Osteocyte (in vitro differentiated cells): ENCODE data around the gene MRTO4. TPM values are rescaled to one million over a fixed set of nuclear protein-coding genes. Genes with fewer than 3 reads are reported as not detected.
"Not testable (repeated sequence)": the region's sequence is repeated elsewhere in the genome, so short reads cannot be mapped to it uniquely, and the experiment has no call there.

Source experiments
- DNase-seq: peaks from one replicate; pipeline ENCODE4 v3.0.0; 2021; ENCODE audit warnings: mixed read lengths; ENCODE audit not compliant: unreplicated experiment; ENCODE audit errors: extremely low spot score
- H3K27ac Mint-ChIP-seq: one replicate; pipeline ENCODE4 v1.8.0; 2021; ENCODE audit warnings: mild to moderate bottlenecking, mixed read lengths; ENCODE audit not compliant: unreplicated experiment
- H3K27me3 Mint-ChIP-seq: one replicate; pipeline ENCODE4 v1.8.0; 2021; ENCODE audit warnings: mixed read lengths; ENCODE audit not compliant: unreplicated experiment
- H3K36me3 Mint-ChIP-seq: one replicate; pipeline ENCODE4 v1.8.0; 2021; ENCODE audit warnings: mixed read lengths; ENCODE audit not compliant: unreplicated experiment
- H3K4me1 Mint-ChIP-seq: one replicate; pipeline ENCODE4 v1.8.0; 2021; ENCODE audit warnings: mixed read lengths; ENCODE audit not compliant: unreplicated experiment
- H3K4me3 Mint-ChIP-seq: one replicate; pipeline ENCODE4 v1.8.0; 2021; ENCODE audit warnings: mild to moderate bottlenecking, moderate library complexity, mixed read lengths; ENCODE audit not compliant: unreplicated experiment
- H3K9me3 Mint-ChIP-seq: one replicate; pipeline ENCODE4 v1.8.0; 2021; ENCODE audit warnings: mixed read lengths; ENCODE audit not compliant: unreplicated experiment
- CTCF ChIP-seq: fragments of 200-600 bp; sonication (generic); IDR thresholded peaks from 2 replicates; pipeline ENCODE4 v1.5.0; 2021; ENCODE audit warnings: antibody characterized with exemption, mild to moderate bottlenecking, moderate library complexity
- total RNA-seq: library from RNA; stranded (reverse); gene quantifications from 2 replicates; pipeline ENCODE4 v1.2.1, GENCODE V29; 2021

MRTO4 gene
- total RNA-seq, 1 donor from 2014 or later: 22.4 TPM

- Mint-ChIP-seq H3K9me3 (no peaks in the 10 kb centered on the region), H3K27ac (no peak overlapping the region), H3K4me3 (no peak overlapping the region), H3K27me3 (no peaks in the 10 kb centered on the region), H3K36me3 (peaks cover 52% of the 10 kb centered on the region), H3K4me1 (peaks cover 8% of the 10 kb centered on the region)
- TF ChIP-seq CTCF: no peak
- DNase-seq: no peak
These were observed 22.4 kb upstream of the MRTO4 start for GRCh38 chr1:19229229-19229628.

- H3K4me3 Mint-ChIP-seq: no peak overlapping the region
- DNase-seq: no peak
- H3K27ac Mint-ChIP-seq: no peak overlapping the region
- TF ChIP-seq CTCF: no peak
- peaks cover 8% of the 10 kb centered on the region for H3K4me1 Mint-ChIP-seq
- peaks cover 46% of the 10 kb centered on the region for H3K36me3 Mint-ChIP-seq
- no peaks in the 10 kb centered on the region for H3K27me3 Mint-ChIP-seq
- H3K9me3 Mint-ChIP-seq: no peaks in the 10 kb centered on the region
These were observed 21.7 kb upstream of the MRTO4 start for GRCh38 chr1:19229828-19230325.

- not testable (repeated sequence) for H3K4me1 Mint-ChIP-seq, H3K9me3 Mint-ChIP-seq, DNase-seq, H3K4me3 Mint-ChIP-seq, H3K27ac Mint-ChIP-seq, H3K27me3 Mint-ChIP-seq
- H3K36me3 Mint-ChIP-seq: peaks cover 37% of the 10 kb centered on the region
These were observed 19.7 kb upstream of the MRTO4 start for GRCh38 chr1:19231736-19232523.

- H3K4me1 Mint-ChIP-seq: peaks cover 8% of the 10 kb centered on the region
- H3K27ac Mint-ChIP-seq: no peak overlapping the region
- no peak for DNase-seq
- no peak overlapping the region for H3K4me3 Mint-ChIP-seq
- no peak for TF ChIP-seq CTCF
- H3K36me3 Mint-ChIP-seq: peaks cover 41% of the 10 kb centered on the region
- H3K9me3 Mint-ChIP-seq: no peaks in the 10 kb centered on the region
- no peaks in the 10 kb centered on the region for H3K27me3 Mint-ChIP-seq
These were observed 19.1 kb upstream of the MRTO4 start for GRCh38 chr1:19232524-19232846.

GRCh38 chr1:19234224-19234623 lies 17.4 kb upstream of the MRTO4 start:
- Mint-ChIP-seq H3K27me3 (no peaks in the 10 kb centered on the region), H3K36me3 (peaks cover 42% of the 10 kb centered on the region), H3K27ac (no peak overlapping the region), H3K4me3 (no peak overlapping the region), H3K9me3 (no peaks in the 10 kb centered on the region), H3K4me1 (peaks cover 8% of the 10 kb centered on the region)
- DNase-seq: no peak
- no peak for TF ChIP-seq CTCF
